ENCODE measurements around the gene EDNRA.

- TF ChIP-seq PBX3 (IDR thresholded peaks at IDR 0.05) (no peak), POLR2AphosphoS5 (IDR thresholded peaks at IDR 0.05; ENCODE audit: low read depth, low read length) (no peak)
Observed at GRCh38 chr4:147516133-147516532, 35.2 kb downstream of the EDNRA start.

Measured in SK-N-SH (cell line).